HEK293 (cell line): ENCODE data around the gene SLMAP.

Source experiments
- CTCF ChIA-PET: fragments of 350-600 bp; formaldehyde crosslinking; extraction: SDS; loops from one replicate; lab custom pipeline; 2021; ENCODE audit warnings: antibody characterized with exemption; lab: Yijun Ruan, JAX
- POLR2A ChIA-PET: fragments of 300-600 bp; formaldehyde crosslinking; extraction: SDS; loops from one replicate; lab custom pipeline; 2020; ENCODE audit warnings: antibody characterized with exemption, inconsistent platforms; lab: Yijun Ruan, JAX
- H3K27ac ChIP-seq: fragments of 200-500 bp; sonication (Bioruptor generic); 2 replicates; pipeline ENCODE4 v1.5.1; 2014; ENCODE audit warnings: low read depth, low read length, control low read depth, inconsistent platforms; ENCODE audit errors: extremely low read depth
- H3K36me3 ChIP-seq, 2 experiments: fragments of 200-500 bp in 1 of 2; sonication (Bioruptor generic) in 1 of 2; 1 replicate in 1 of 2; 2 replicates in 1 of 2; pipeline ENCODE4 v1.5.1; 2014 to 2017; ENCODE audit warnings: inconsistent platforms in 2 of 2, low read length in 2 of 2; ENCODE audit not compliant: control insufficient read depth in 2 of 2, insufficient read depth in 1 of 2
- H3K4me1 ChIP-seq: fragments of 200-500 bp; sonication (Bioruptor generic); 2 replicates; pipeline ENCODE4 v1.5.1; 2014; ENCODE audit warnings: mild to moderate bottlenecking, low read length, inconsistent platforms; ENCODE audit not compliant: control insufficient read depth, insufficient read depth
- H3K4me3 ChIP-seq: 2 replicates; pipeline ENCODE4 v1.5.1; 2011; ENCODE audit warnings: low read depth, mild to moderate bottlenecking, control low read depth, low read length, moderate library complexity
- H3K9me3 ChIP-seq: fragments of 200-500 bp; sonication (Bioruptor generic); 2 replicates; pipeline ENCODE4 v1.5.1; 2014; ENCODE audit warnings: low read depth, low read length, inconsistent platforms; ENCODE audit not compliant: control insufficient read depth, insufficient read depth
- EGR2 ChIP-seq: fragments of 450-650 bp; formaldehyde crosslinking; IDR thresholded peaks from 2 replicates; pipeline ENCODE4 v1.5.1; 2016; ENCODE audit warnings: low read depth, missing biosample characterization, missing genetic modification characterization
- GLIS1 ChIP-seq: fragments of 450-650 bp; formaldehyde crosslinking; IDR thresholded peaks from 2 replicates; pipeline ENCODE4 v1.5.1; 2016; ENCODE audit warnings: missing biosample characterization, missing genetic modification characterization
- MEIS1 ChIP-seq: sonication (generic); formaldehyde crosslinking; IDR thresholded peaks from 2 replicates; pipeline ENCODE4 v1.8.1; 2022; ENCODE audit warnings: missing genetic modification reagents, mild to moderate bottlenecking, borderline replicate concordance
- PATZ1 ChIP-seq: fragments of 450-650 bp; formaldehyde crosslinking; IDR thresholded peaks from 2 replicates; pipeline ENCODE4 v1.5.1; 2016; ENCODE audit warnings: missing biosample characterization, missing genetic modification characterization
- PRDM10 ChIP-seq: fragments of 450-650 bp; formaldehyde crosslinking; IDR thresholded peaks from 2 replicates; pipeline ENCODE4 v1.5.1; 2016; ENCODE audit warnings: missing biosample characterization, missing genetic modification characterization
- REPIN1 ChIP-seq: fragments of 450-650 bp; formaldehyde crosslinking; IDR thresholded peaks from 2 replicates; pipeline ENCODE4 v1.5.1; 2017; ENCODE audit warnings: missing biosample characterization, missing genetic modification characterization, low read depth
- ZBTB17 ChIP-seq: fragments of 450-650 bp; formaldehyde crosslinking; IDR thresholded peaks from 2 replicates; pipeline ENCODE4 v1.5.1; 2016; ENCODE audit warnings: missing biosample characterization, missing genetic modification characterization
- ZBTB44 ChIP-seq: fragments of 450-650 bp; IDR thresholded peaks from 2 replicates; pipeline ENCODE4 v1.5.1; 2018; ENCODE audit warnings: missing biosample characterization, mild to moderate bottlenecking, missing genetic modification characterization
- ZFHX2 ChIP-seq: fragments of 450-650 bp; formaldehyde crosslinking; conservative IDR thresholded peaks from 2 replicates; pipeline ENCODE4 v1.5.1; 2016; ENCODE audit warnings: missing biosample characterization, missing genetic modification characterization
- ZFP69B ChIP-seq: fragments of 450-650 bp; formaldehyde crosslinking; IDR thresholded peaks from 2 replicates; pipeline ENCODE4 v1.5.1; 2016; ENCODE audit warnings: missing biosample characterization, missing genetic modification characterization
- ZNF112 ChIP-seq: fragments of 450-650 bp; formaldehyde crosslinking; IDR thresholded peaks from 2 replicates; pipeline ENCODE4 v1.5.0; 2017; ENCODE audit warnings: missing biosample characterization, missing genetic modification characterization
- ZNF23 ChIP-seq: fragments of 450-650 bp; formaldehyde crosslinking; IDR thresholded peaks from 2 replicates; pipeline ENCODE4 v1.5.1; 2016; ENCODE audit warnings: missing biosample characterization, missing genetic modification characterization, borderline replicate concordance
- ZNF24 ChIP-seq: fragments of 450-650 bp; formaldehyde crosslinking; IDR thresholded peaks from 2 replicates; pipeline ENCODE4 v1.5.1; 2016; ENCODE audit warnings: missing biosample characterization, missing genetic modification characterization
- ZNF311 ChIP-seq: fragments of 450-650 bp; formaldehyde crosslinking; IDR thresholded peaks from 2 replicates; pipeline ENCODE4 v1.5.1; 2017; ENCODE audit warnings: missing biosample characterization, missing genetic modification characterization, borderline replicate concordance
- ZNF404 ChIP-seq: fragments of 450-650 bp; formaldehyde crosslinking; IDR thresholded peaks from 2 replicates; pipeline ENCODE4 v1.5.1; 2017; ENCODE audit warnings: missing biosample characterization, missing genetic modification characterization
- ZNF513 ChIP-seq: fragments of 450-650 bp; IDR thresholded peaks from 2 replicates; pipeline ENCODE4 v1.5.1; 2018; ENCODE audit warnings: missing biosample characterization, missing genetic modification characterization
- ZNF514 ChIP-seq: fragments of 450-650 bp; formaldehyde crosslinking; IDR thresholded peaks from 2 replicates; pipeline ENCODE4 v1.5.1; 2016; ENCODE audit warnings: missing biosample characterization, missing genetic modification characterization
- ZNF600 ChIP-seq: fragments of 450-650 bp; formaldehyde crosslinking; IDR thresholded peaks from 2 replicates; pipeline ENCODE4 v1.5.1; 2016; ENCODE audit warnings: missing biosample characterization, missing genetic modification characterization
- ZNF692 ChIP-seq: fragments of 450-650 bp; formaldehyde crosslinking; IDR thresholded peaks from 2 replicates; pipeline ENCODE4 v1.5.1; 2016; ENCODE audit warnings: missing biosample characterization, missing genetic modification characterization
- ZNF837 ChIP-seq: fragments of 450-650 bp; formaldehyde crosslinking; IDR thresholded peaks from 2 replicates; pipeline ENCODE4 v1.5.1; 2016; ENCODE audit warnings: missing biosample characterization, missing genetic modification characterization

The SLMAP gene

GRCh38 chr3:57820479-57820878 is 64.4 kb downstream of the SLMAP start:
- no peaks in the 10 kb centered on the region for H3K4me1 ChIP-seq

GRCh38 chr3:57821765-57822164 is 65.7 kb downstream of the SLMAP start:
- H3K27ac ChIP-seq = no peak overlapping the region
- no peaks in the 10 kb centered on the region for H3K36me3 ChIP-seq
- CTCF ChIA-PET = no interaction called here
- POLR2A ChIA-PET = no interaction called here
- TF ChIP-seq ZNF311 (no peak), ZNF513 (tag by site-specific recombination) (peak; percentile 50; the same call in 1 of the 2 replicates), ZNF837 (no peak), ZBTB17 (tag by site-specific recombination) (peak; percentile 88), EGR2 (peak; percentile 76)
- no peak overlapping the region for H3K4me3 ChIP-seq
- H3K9me3 ChIP-seq = no peaks in the 10 kb centered on the region
- H3K4me1 ChIP-seq = peaks cover 5% of the 10 kb centered on the region; the same call in 1 of the 2 replicates

More at GRCh38 chr3:57820479-57820878, 64.4 kb downstream of the SLMAP start:
- Histone ChIP-seq H3K27ac (no peak overlapping the region), H3K9me3 (no peaks in the 10 kb centered on the region), H3K36me3 (no peaks in the 10 kb centered on the region), H3K4me3 (no peak overlapping the region)
- TF ChIP-seq GLIS1 (0 out of 2 replicates have a peak, but pooled peaks have one; percentile 23), ZBTB17 (tag by site-specific recombination) (peak; percentile 39; the same call in 1 of the 2 replicates), ZFP69B (tag by site-specific recombination) (peak; percentile 75), ZNF692 (tag by site-specific recombination) (peak; percentile 91), PATZ1 (tag by site-specific recombination) (peak; percentile 35; the same call in 1 of the 2 replicates), ZNF513 (tag by site-specific recombination) (no peak), ZBTB44 (no peak)
- CTCF ChIA-PET = no interaction called here
- POLR2A ChIA-PET = no interaction called here

- Histone ChIP-seq H3K4me1 (peaks cover 5% of the 10 kb centered on the region; the same call in 1 of the 2 replicates), H3K9me3 (no peaks in the 10 kb centered on the region), H3K4me3 (no peak overlapping the region), H3K36me3 (no peaks in the 10 kb centered on the region), H3K27ac (no peak overlapping the region)
- ChIA-PET CTCF (no interaction called here), POLR2A (no interaction called here)
- TF ChIP-seq PRDM10 (tag by site-specific recombination) (no peak), ZNF112 (no peak), ZNF600 (tag by site-specific recombination) (no peak), ZNF23 (no peak), MEIS1 (no peak), ZFHX2 (tag by site-specific recombination) (no peak), ZNF514 (tag by site-specific recombination) (no peak), REPIN1 (no peak), ZNF24 (tag by site-specific recombination) (no peak), ZNF404 (tag by site-specific recombination) (no peak)
Measured at GRCh38 chr3:57822686-57823085, 66.6 kb downstream of the SLMAP start.
